Left lung (tissue), 10 donors: ENCODE measurements around the gene FERMT2. TPM values are rescaled to one million over a fixed set of nuclear protein-coding genes. Genes with fewer than 3 reads are reported as not detected.
A peak's percentile ranks its signal among the peaks of the same experiment; 100 is the strongest.

ENCODE experiments used
- ATAC-seq: fragments of 200-7000 bp; cut with Tn5 transposase; one replicate; pipeline ENCODE4 v1.9.1; 2020; ENCODE audit warnings: moderate library complexity
- DNase-seq, 4 donors: peaks; one replicate each; pipeline ENCODE4 v3.0.0-alpha.2; 2013 to 2020
- H3K27ac ChIP-seq, 2 donors: fragments of 200-600 bp; sonication (generic) in 1 of 2; one replicate each; pipeline versions ENCODE4 v1.5.0 to v1.8.0; 2020 to 2021
- H3K27me3 ChIP-seq, 2 donors: fragments of 200-600 bp; sonication (generic) in 1 of 2; one replicate each; pipeline versions ENCODE4 v1.5.0 to v1.8.0; 2020 to 2021
- H3K36me3 ChIP-seq, 2 donors: fragments of 200-600 bp; sonication (generic) in 1 of 2; one replicate each; pipeline versions ENCODE4 v1.5.0 to v1.8.0; 2020 to 2021
- H3K4me1 ChIP-seq, 2 donors: fragments of 200-600 bp; one replicate each; pipeline ENCODE4 v1.8.0; 2021
- H3K4me3 ChIP-seq, 2 donors: fragments of 200-600 bp; sonication (generic) in 1 of 2; one replicate each; pipeline versions ENCODE4 v1.5.0 to v1.8.0; 2020 to 2021; ENCODE audit warnings: mild to moderate bottlenecking in 1 of 2
- H3K9me3 ChIP-seq, 2 donors: fragments of 200-600 bp; sonication (generic) in 1 of 2; one replicate each; pipeline versions ENCODE4 v1.5.0 to v1.8.0; 2020 to 2021
- CTCF ChIP-seq, 2 donors: fragments of 200-600 bp; sonication (generic) in 1 of 2; IDR thresholded peaks; one replicate each; pipeline versions ENCODE4 v1.5.0 to v1.8.0; 2021; ENCODE audit warnings: antibody characterized with exemption in 2 of 2
- intact Hi-C, 2 donors: fragments of 100-400 bp; cut with DNase I; formaldehyde crosslinking; loops; one replicate each; pipeline versions ENCODE4 v1.11.2 to v1.14.2; 2022
- polyA plus RNA-seq, 6 donors: library from polyadenylated mRNA; unstranded; fragments of 120-200 nt; gene quantifications; one replicate each; pipeline ENCODE4 v1.2.1, GENCODE V29; 2013; ENCODE audit not compliant: insufficient read length in 6 of 6
- total RNA-seq, 2 donors: library from RNA; stranded (reverse); fragmentation: NEBNext Ultra II Directional; extraction: Animal tissue kit (Norgen Biotek cat#: 25700); gene quantifications; one replicate each; pipeline ENCODE4 v1.2.1, GENCODE V29; 2021
- donor health status: DM: no; HTN: yes; CAD: no.
- donor health status: DM: no; HTN: no; CAD: no.

FERMT2 gene
- total and polyA plus RNA-seq, 8 donors: 93.4 to 148 (median 131) TPM

GRCh38 chr14:52878946-52879345 is 71.9 kb downstream of the FERMT2 start:
- no peaks in the 10 kb centered on the region for H3K9me3 ChIP-seq
- peaks cover 0 to 37% of the 10 kb centered on the region in 2 donors for H3K36me3 ChIP-seq
- no peak for DNase-seq
- ATAC-seq: no peak
- no peak overlapping the region for H3K27ac ChIP-seq
- no peaks in the 10 kb centered on the region for H3K4me1 ChIP-seq
- H3K27me3 ChIP-seq: no peaks in the 10 kb centered on the region
- TF ChIP-seq CTCF (IDR thresholded peaks at IDR 0.05): no peak
- H3K4me3 ChIP-seq: no peak overlapping the region
- intact Hi-C loops: no loop called here

GRCh38 chr14:52878469-52878868 is 72.4 kb downstream of the FERMT2 start:
- Histone ChIP-seq H3K27me3 (no peaks in the 10 kb centered on the region), H3K4me3 (no peak overlapping the region), H3K4me1 (peaks cover 0 to 2% of the 10 kb centered on the region in 2 donors), H3K36me3 (peaks cover 0 to 40% of the 10 kb centered on the region in 2 donors), H3K9me3 (no peaks in the 10 kb centered on the region), H3K27ac (no peak overlapping the region)
- TF ChIP-seq CTCF (IDR thresholded peaks at IDR 0.05): no peak
- DNase-seq (no peak), ATAC-seq (no peak)
- intact Hi-C loops: no loop called here

GRCh38 chr14:52877628-52878027 is 73.2 kb downstream of the FERMT2 start:
- intact Hi-C loops: no loop called here
- DNase-seq (no peak), ATAC-seq (no peak)
- H3K27ac ChIP-seq: no peak overlapping the region
- H3K4me1 ChIP-seq: peaks cover 0 to 5% of the 10 kb centered on the region in 2 donors
- H3K4me3 ChIP-seq: no peak overlapping the region
- H3K27me3 ChIP-seq: no peaks in the 10 kb centered on the region
- peaks cover 3 to 48% of the 10 kb centered on the region in 2 donors for H3K36me3 ChIP-seq
- no peaks in the 10 kb centered on the region for H3K9me3 ChIP-seq
- no peak for TF ChIP-seq CTCF (IDR thresholded peaks at IDR 0.05)

GRCh38 chr14:52876806-52877205 is 74.0 kb downstream of the FERMT2 start:
- no peak for TF ChIP-seq CTCF (IDR thresholded peaks at IDR 0.05)
- no peak overlapping the region for H3K4me3 ChIP-seq
- peaks cover 0 to 5% of the 10 kb centered on the region in 2 donors for H3K4me1 ChIP-seq
- peaks cover 3 to 56% of the 10 kb centered on the region in 2 donors for H3K36me3 ChIP-seq
- DNase-seq (no peak), ATAC-seq (no peak)
- no peaks in the 10 kb centered on the region for H3K27me3 ChIP-seq
- no peaks in the 10 kb centered on the region for H3K9me3 ChIP-seq
- intact Hi-C loops: no loop called here
- no peak overlapping the region for H3K27ac ChIP-seq

GRCh38 chr14:52876311-52876710 is 74.5 kb downstream of the FERMT2 start:
- ATAC-seq (no peak), DNase-seq (no peak)
- no peak overlapping the region for H3K4me3 ChIP-seq
- H3K36me3 ChIP-seq: peaks cover 3 to 61% of the 10 kb centered on the region in 2 donors
- intact Hi-C loops: no loop called here
- no peak for TF ChIP-seq CTCF (IDR thresholded peaks at IDR 0.05)
- peaks cover 0 to 5% of the 10 kb centered on the region in 2 donors for H3K4me1 ChIP-seq
- H3K27me3 ChIP-seq: no peaks in the 10 kb centered on the region
- peak overlapping the region; percentile 2 to 15 for H3K27ac ChIP-seq
- no peaks in the 10 kb centered on the region for H3K9me3 ChIP-seq
